ENCODE data around the gene ELF1.

GRCh38 chr13:40911341-40911740, 107.8 kb downstream of the ELF1 start:
- no peak for TF ChIP-seq CTCF (conservative IDR thresholded peaks at IDR 0.05 in 1 of 2, IDR thresholded peaks at IDR 0.05 in 1 of 2; ENCODE audit: low read depth in 1 of 2, low read length in 2 of 2)
- no peak for TF ChIP-seq EZH2 (IDR thresholded peaks at IDR 0.05; ENCODE audit: low read length, missing control alignments)

All from fibroblast of lung (primary cell).